Right cardiac atrium (tissue), 5 donors: ENCODE measurements around the gene KCNK1. TPM values are rescaled to one million over a fixed set of nuclear protein-coding genes. Genes with fewer than 3 reads are reported as not detected.
"Not testable (repeated sequence)": the region's sequence is repeated elsewhere in the genome, so short reads cannot be mapped to it uniquely, and the experiment has no call there.

Experiments used
- ATAC-seq, 2 donors: fragments of 200-7000 bp; cut with Tn5 transposase; one replicate each; pipeline versions ENCODE4 v1.8.0 to v1.9.1; 2020; ENCODE audit warnings: moderate library complexity in 2 of 2, mild to moderate bottlenecking in 1 of 2
- DNase-seq, 3 donors: peaks; one replicate each; pipeline ENCODE4 v3.0.0-alpha.2; 2020
- H3K27ac ChIP-seq: one replicate; pipeline ENCODE4 v1.5.1; 2013; ENCODE audit warnings: mild to moderate bottlenecking, low read length, control low read depth, moderate library complexity
- H3K27me3 ChIP-seq: one replicate; pipeline ENCODE4 v1.6.1; 2013; ENCODE audit not compliant: control insufficient read depth, insufficient read depth
- H3K4me1 ChIP-seq: one replicate; pipeline ENCODE4 v1.6.1; 2013; ENCODE audit warnings: low read length; ENCODE audit not compliant: control insufficient read depth, insufficient read depth
- H3K4me3 ChIP-seq: one replicate; pipeline ENCODE4 v1.5.1; 2013; ENCODE audit warnings: low read length, control low read depth
- H3K9me3 ChIP-seq: one replicate; pipeline ENCODE4 v1.6.1; 2013; ENCODE audit warnings: low read length; ENCODE audit not compliant: control insufficient read depth
- WGBS: extraction: QIAGEN DNeasy Blood & Tissue Kit; methylation state at CpG from one replicate; pipeline ENCODE4 v1.1.7; 2013; 5-methylcytosine and 5-hydroxymethylcytosine counted together
- intact Hi-C, 4 donors: fragments of 100-400 bp; cut with DNase I; formaldehyde crosslinking; loops; one replicate each; pipeline versions ENCODE4 v1.11.0 to v1.14.0; 2022 to 2023
- polyA plus RNA-seq: library from polyadenylated mRNA; stranded (reverse); fragments of 200-250 nt; gene quantifications from one replicate; pipeline ENCODE4 v1.2.3, GENCODE V29; 2013
- total RNA-seq, 4 donors: library from RNA; stranded (reverse); fragmentation: NEBNext Ultra II Directional; extraction: Animal tissue kit (Norgen Biotek cat#: 25700); gene quantifications; one replicate each; pipeline ENCODE4 v1.2.1, GENCODE V29; 2021
- donor health status: healthy with polysubstance abuse.
- donor health status: DM: no; HTN: yes; CAD: no.
- donor health status: DM: no; HTN: no; CAD: no.
- donor health status: DM: no; HTN: yes; CAD: no; lungs with severe emphysema.
- donor health status: DM: yes; HTN: yes; CAD: no.

The KCNK1 gene
- total and polyA plus RNA-seq, 5 donors: 72.0 to 95.6 (median 85.5) TPM

DNA sequence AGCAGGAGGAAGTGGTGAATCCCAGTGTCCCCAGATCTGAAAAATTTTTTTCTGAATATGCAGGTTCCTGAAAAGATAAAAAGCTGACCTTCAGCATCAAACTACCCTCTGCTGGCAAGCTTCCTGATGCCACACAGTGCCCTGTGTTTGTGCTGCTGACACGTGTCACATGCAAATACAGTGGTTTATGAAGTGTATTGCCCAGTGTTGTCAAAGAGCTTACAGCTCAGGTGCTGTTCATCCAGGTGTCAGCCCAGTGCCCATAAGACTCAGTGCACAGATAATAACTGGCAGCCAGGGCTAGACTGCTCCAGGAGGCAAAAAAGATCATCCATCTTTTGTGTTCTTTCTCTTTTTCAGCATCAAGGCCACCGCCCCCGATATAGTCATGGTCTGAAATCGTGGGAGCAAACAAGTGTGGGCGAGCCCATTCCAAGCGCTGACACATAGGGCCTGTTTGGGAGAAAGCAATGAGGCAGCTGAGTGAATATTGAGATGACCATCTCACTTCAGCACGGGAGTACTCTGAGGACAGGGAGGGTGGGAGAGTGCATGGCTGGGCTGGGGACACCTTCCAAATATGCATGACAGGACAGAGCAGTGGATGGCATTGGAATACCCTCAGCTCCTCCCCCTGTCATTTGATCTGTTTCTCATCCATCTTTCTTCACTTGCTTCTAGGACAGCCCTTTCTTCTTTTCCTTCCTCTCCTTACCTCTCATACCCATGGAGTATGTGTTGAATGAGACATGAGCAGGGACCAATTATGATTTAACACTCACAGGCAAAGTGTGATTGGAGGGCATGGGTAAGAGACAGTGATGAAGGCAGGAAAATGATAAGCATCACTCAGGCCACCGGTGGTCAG lies 6.4 kb upstream of the KCNK1 start:
- intact Hi-C loops: no loop called here
- Histone ChIP-seq H3K4me3 (no peak overlapping the region), H3K27ac (no peak overlapping the region), H3K27me3 (no peaks in the 10 kb centered on the region), H3K9me3 (no peaks in the 10 kb centered on the region), H3K4me1 (no peaks in the 10 kb centered on the region)
- WGBS: 66% methylated on average over 8 of the region's 8 CpGs
- ATAC-seq (no peak), DNase-seq (no peak)

DNA sequence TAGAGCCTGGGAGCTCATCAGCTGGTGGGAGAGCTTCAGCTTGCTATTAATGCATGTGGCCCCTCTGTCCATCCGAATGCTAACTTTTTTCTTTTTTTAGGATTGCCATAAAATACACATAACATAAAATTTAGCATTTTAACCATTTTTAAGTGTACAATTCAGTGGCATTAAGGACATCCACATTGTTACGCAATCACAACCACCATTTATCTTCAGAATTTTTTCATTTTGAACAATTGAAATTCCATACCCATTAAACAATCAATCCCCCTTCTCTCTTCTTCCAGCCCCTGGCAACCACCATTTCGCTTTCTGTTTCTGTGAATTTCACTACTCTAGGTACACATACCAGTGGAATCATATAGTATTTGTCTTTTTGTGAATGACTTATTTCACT lies 4.9 kb upstream of the KCNK1 start:
- H3K27me3 ChIP-seq: no peaks in the 10 kb centered on the region
- H3K4me3 ChIP-seq: no peak overlapping the region
- no peaks in the 10 kb centered on the region for H3K4me1 ChIP-seq
- no peak for ATAC-seq
- intact Hi-C loops: no loop called here
- no peak overlapping the region for H3K27ac ChIP-seq
- no peaks in the 10 kb centered on the region for H3K9me3 ChIP-seq
- no peak for DNase-seq
- WGBS: 93% methylated on average over 3 of the region's 3 CpGs

DNA sequence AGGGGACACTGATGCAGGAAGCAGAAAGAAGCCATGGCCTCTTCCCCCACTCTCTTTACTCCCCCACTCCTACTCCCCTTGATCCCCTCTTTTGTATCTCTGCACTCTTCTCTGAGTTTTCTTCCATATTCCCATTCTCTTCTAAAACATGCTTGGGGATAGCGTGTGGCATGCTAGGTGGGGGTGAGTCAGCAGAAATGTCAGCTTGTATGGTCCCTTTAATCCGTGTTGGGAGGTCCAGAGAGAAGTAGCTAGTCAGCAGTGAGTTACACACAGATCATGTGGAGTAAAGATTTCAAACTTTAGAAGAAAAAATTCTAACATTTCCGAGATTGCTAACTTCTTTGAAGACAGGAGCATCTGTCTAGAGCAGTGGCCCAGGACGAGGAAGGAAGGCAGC lies 4.0 kb upstream of the KCNK1 start:
- Histone ChIP-seq H3K4me1 (no peaks in the 10 kb centered on the region), H3K27ac (no peak overlapping the region), H3K4me3 (no peak overlapping the region), H3K27me3 (no peaks in the 10 kb centered on the region), H3K9me3 (no peaks in the 10 kb centered on the region)
- intact Hi-C loops: no loop called here
- no peak for DNase-seq
- 77% methylated on average over 4 of the region's 4 CpGs for WGBS
- ATAC-seq: no peak

DNA sequence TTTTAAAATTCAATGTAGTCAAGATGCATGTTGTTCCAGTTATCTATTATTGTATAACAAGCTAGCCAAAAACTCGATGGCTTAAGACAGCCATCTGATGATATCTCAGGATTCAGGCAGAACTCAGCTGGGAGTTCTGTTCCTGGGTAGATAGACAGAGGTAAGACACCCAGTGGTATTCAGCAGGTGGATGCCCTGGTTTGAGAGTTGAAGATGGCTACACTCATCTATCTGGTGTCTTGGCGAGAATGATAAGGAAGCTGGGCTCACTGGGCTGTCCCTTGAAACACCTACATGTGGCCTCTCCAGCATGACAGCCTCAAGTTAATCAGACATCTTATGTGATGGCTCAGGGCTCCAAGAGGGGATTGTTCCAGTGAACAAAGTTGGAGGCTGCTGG lies 3.3 kb upstream of the KCNK1 start:
- Histone ChIP-seq H3K9me3 (no peaks in the 10 kb centered on the region), H3K27me3 (no peaks in the 10 kb centered on the region), H3K4me3 (no peak overlapping the region), H3K4me1 (no peaks in the 10 kb centered on the region), H3K27ac (no peak overlapping the region)
- ATAC-seq (no peak), DNase-seq (no peak)
- intact Hi-C loops: no loop called here
- 79% methylated on average over 2 of the region's 2 CpGs for WGBS

DNA sequence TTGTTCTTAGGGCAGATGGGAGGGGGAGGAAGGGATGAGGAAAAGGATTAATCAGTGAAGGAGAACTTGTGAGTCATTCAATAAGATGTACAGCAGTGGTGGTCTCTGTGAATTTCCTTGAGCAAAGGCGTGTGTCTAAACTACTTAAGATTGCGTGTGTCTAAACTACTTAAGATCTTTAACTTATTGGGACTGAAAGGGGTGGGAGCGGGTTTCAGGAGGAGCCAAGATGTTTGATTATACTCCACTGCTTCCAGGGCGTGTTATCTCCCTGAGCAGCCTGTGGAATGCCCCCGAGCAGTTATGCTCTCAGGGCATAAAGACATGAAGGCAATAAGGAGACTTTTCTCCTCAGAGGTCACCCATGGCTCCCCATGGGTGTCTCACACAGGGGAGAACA lies 2.5 kb upstream of the KCNK1 start:
- ATAC-seq, H3K27ac ChIP-seq, H3K27me3 ChIP-seq, H3K4me1 ChIP-seq, H3K9me3 ChIP-seq, H3K4me3 ChIP-seq, DNase-seq, intact Hi-C loops: not testable (repeated sequence)
- WGBS: 64% methylated on average over 5 of the region's 5 CpGs

DNA sequence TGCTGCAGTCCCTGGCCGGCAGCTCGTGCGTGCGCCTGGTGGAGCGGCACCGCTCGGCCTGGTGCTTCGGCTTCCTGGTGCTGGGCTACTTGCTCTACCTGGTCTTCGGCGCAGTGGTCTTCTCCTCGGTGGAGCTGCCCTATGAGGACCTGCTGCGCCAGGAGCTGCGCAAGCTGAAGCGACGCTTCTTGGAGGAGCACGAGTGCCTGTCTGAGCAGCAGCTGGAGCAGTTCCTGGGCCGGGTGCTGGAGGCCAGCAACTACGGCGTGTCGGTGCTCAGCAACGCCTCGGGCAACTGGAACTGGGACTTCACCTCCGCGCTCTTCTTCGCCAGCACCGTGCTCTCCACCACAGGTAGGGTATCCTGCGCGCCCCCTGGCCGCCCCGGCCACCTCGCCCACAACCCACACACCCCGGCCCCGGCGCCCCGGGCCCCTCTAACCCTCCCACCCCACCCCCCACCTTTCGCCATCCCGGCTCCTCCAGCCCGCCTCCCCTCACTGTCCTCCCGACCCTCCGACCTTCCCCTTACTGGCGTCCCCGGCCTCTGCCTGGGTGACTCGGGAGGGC lies 352 bp downstream of the KCNK1 start:
- no peaks in the 10 kb centered on the region for H3K4me1 ChIP-seq
- H3K27me3 ChIP-seq: no peaks in the 10 kb centered on the region
- no peaks in the 10 kb centered on the region for H3K9me3 ChIP-seq
- ATAC-seq (peak; percentile 23 to 32), DNase-seq (peak; percentile 33 to 69 (median 63))
- peak overlapping the region; percentile 74 for H3K27ac ChIP-seq
- peak overlapping the region; percentile 48 for H3K4me3 ChIP-seq
- intact Hi-C loops: no loop called here
- WGBS: 2% methylated on average over 43 of the region's 43 CpGs

DNA sequence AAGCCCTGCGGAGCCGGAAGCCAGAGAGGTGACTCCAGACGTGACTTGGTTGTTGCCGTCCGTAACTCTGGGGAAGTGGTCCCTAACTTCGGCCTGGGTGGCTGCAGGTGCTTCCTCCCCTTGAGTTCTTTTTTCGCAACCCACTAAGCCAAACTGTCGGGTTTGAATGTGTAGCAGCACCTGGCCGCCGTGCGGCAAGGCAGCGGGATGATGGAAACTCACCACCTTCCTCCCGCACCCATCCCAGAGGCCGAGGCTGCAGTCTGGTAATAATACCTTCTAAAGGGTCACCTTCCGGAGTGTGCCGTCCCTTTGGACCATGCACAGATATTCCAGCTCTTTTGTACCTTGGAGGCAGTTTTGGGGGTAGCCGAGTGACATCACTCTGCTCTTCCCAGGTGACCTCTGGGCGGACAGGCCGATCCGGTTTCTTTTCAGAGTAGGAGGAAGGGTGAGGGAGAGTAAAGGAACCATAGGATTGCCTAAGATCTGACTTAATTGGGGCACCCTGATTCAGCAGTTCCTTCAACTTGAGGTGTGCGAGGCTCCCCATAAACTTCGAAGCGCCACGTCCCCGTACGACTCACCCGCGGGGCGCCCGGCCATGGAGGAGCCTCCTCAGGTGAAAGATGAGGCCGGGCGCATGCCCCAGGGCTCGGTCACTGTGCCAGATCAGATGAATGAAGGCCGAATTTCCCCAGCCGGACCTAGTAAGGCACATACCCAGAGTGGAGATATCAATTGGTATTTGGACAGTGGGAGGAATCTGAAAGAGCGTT lies 1.0 kb downstream of the KCNK1 start:
- ATAC-seq: peak in 1 of 2 donors; percentile 3
- Histone ChIP-seq H3K4me1 (no peaks in the 10 kb centered on the region), H3K27me3 (no peaks in the 10 kb centered on the region), H3K4me3 (peak overlapping the region; percentile 48), H3K9me3 (no peaks in the 10 kb centered on the region), H3K27ac (peak overlapping the region; percentile 74)
- 19% methylated on average over 36 of the region's 36 CpGs for WGBS
- intact Hi-C loops: no loop called here
- DNase-seq: peak in 1 of 3 donors; percentile 44

DNA sequence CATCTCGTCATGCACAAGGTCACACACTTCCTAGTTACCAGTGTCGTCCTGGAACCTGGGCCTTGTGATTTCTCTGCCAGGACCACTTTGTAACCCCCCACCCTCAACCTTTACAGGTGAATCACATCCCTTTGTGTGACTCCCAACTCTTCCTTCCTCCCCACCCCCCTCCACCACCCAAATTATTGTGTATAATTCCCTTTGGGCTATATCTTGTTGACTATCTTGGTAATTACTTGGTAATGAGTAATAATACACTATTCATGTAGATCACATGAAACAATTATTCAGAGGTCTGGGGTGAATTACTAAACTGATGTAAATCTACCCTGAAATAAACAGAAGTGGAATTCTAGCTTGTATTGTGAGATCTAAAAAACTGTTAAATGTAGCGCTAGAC lies 1.7 kb downstream of the KCNK1 start:
- ATAC-seq (no peak), DNase-seq (no peak)
- peak overlapping the region; percentile 48 for H3K4me3 ChIP-seq
- no peak overlapping the region for H3K27ac ChIP-seq
- no peaks in the 10 kb centered on the region for H3K4me1 ChIP-seq
- intact Hi-C loops: no loop called here
- no peaks in the 10 kb centered on the region for H3K27me3 ChIP-seq
- H3K9me3 ChIP-seq: no peaks in the 10 kb centered on the region
- 53% methylated on average over 3 of the region's 3 CpGs for WGBS

DNA sequence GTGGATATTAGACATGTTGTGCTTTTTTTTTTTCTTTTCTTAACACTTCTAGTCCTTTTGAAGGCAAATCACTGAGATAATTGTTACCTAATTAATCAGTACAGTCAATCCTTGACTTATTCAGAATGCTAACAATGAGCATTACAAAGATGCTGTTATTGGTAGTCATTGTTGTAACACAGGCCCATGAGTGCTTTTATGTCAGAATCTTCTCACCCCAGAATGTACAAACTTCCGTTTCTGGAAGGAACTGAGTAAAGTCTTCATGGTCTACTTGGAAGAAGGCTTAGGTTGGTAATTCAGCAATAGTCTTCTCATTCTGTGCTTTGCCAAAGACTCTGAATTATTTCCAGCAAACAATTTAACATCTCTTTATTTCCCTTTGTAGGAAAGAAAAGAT lies 3.1 kb downstream of the KCNK1 start:
- Histone ChIP-seq H3K4me3 (no peak overlapping the region), H3K9me3 (no peaks in the 10 kb centered on the region), H3K27me3 (no peaks in the 10 kb centered on the region), H3K4me1 (no peaks in the 10 kb centered on the region), H3K27ac (no peak overlapping the region)
- 33% methylated on average over 1 of the region's 1 CpG for WGBS
- intact Hi-C loops: no loop called here
- ATAC-seq (no peak), DNase-seq (no peak)

DNA sequence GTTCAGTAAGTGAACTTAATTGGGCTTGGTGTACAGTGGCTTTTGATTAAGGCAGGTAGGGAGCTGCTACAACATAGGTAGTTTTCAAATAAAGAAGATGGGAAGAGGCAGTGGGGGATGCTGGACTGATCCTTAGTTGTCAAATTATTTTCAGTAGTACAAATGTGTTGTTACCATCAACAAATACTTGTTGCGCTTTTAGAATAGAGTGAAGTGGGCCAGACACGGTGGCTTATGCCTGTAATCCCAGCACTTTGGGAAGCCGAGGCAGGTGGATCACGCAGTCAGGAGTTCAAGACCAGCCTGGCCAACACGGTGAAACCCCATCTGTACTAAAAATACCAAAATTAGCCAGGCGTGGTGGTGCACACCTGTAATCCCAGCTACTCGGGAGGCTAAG lies 5.5 kb downstream of the KCNK1 start:
- WGBS: 91% methylated on average over 7 of the region's 7 CpGs
- H3K27me3 ChIP-seq, H3K4me1 ChIP-seq, ATAC-seq, H3K4me3 ChIP-seq, H3K9me3 ChIP-seq, H3K27ac ChIP-seq, DNase-seq, intact Hi-C loops: not testable (repeated sequence)

DNA sequence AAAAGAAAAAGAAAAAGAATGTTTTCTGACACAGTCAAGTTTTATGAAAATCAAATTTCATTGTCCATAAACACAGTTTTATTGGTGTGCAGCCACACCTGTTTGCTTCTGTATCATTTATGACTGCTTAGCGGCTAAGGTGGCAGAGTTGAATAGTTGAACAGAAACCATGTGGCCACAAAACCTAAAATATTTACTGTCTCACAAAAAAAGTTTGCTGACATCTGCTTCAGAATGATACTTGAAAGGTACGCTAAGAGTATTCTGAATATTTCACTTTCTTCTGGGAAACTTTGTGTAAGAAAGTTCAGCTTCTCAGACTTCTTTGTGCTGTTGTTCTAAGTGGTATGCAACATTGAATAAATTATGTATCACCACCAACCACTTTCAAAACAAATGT lies 6.2 kb downstream of the KCNK1 start:
- H3K9me3 ChIP-seq: no peaks in the 10 kb centered on the region
- H3K27ac ChIP-seq: no peak overlapping the region
- DNase-seq (no peak), ATAC-seq (no peak)
- H3K4me3 ChIP-seq: no peak overlapping the region
- 78% methylated on average over 2 of the region's 2 CpGs for WGBS
- H3K4me1 ChIP-seq: no peaks in the 10 kb centered on the region
- no peaks in the 10 kb centered on the region for H3K27me3 ChIP-seq
- intact Hi-C loops: no loop called here
